ENCODE measurements around the gene SRGAP2C.
"Not testable (repeated sequence)": the region's sequence is repeated elsewhere in the genome, so short reads cannot be mapped to it uniquely, and the experiment has no call there.

GRCh38 chr1:121221770-121222169 is 37.0 kb downstream of the SRGAP2C start:
- TF ChIP-seq CTCF, POLR2A (IDR thresholded peaks at IDR 0.05): not testable (repeated sequence)
